Femur (tissue), 1 donor: ENCODE measurements around the gene HSPA9.
A peak's percentile ranks its signal among the peaks of the same experiment; 100 is the strongest.

Source experiments
- DNase-seq: peaks from one replicate; pipeline ENCODE4 v3.0.0-alpha.2; 2017

Gene HSPA9

DNA sequence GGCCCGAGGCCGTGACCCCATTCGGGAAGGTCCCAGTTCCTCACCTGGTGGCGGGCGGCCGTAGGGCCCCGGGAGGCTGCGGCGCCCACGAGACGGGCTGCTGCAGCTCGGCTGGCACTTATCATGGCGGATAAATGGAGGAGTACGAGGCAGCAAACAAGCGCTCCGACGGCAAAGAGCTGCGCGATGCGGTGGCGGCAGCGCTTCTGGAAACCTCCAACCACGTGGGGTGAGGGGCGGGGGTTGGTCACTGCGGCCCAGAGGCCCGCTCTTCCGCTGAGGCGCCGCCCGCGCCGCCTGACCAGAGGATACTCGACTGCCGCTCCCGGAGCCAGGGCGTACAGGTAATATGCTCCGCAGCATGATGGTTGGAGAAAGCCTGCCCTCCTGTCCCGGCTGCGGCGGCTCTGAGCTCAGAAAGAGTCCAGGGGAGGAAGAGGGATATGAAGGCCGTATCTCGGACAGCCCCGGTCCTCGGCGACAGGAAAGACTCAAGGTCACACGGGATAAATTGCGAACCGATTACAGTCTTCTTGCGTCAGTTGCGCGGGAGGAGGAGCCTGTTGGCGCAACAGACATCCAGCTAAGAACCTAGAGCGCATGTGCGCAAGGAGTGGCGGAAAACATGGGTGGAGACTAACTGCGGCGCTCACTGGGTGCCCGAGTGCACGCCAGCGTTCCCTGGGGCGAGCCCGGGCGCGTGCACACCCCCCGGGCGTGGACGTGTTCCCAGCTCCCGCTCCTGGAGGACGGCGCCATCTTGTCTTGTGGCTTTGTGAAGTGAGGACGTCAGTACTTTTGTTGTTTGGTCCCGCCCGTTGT, at the start of gene HSPA9:
Gene HSPA9 (minus strand): TSS at position 208 of the 822 bp plus-strand sequence. CDS start 83 bp downstream, at position 125.
- DNase-seq, result peak; percentile 99

DNA sequence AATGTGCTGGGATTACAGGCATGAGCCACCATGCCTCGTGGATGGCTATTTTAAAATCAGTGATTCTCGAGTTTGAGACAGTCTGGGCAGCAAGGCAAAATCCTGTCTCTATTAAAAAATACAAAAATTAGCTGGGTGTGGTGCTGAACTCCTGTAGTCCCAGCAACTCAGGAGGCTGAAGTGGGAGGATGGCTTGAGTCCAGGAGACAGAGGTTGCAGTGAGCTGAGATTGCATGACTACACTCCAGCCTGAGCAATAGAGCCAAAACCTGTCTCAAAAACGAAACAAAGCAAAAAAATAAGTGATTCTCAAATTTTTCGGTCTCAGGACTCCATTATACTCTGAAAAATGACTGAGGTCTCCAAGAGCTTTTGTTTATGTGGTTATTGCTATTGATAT, 47.9 kb upstream of the HSPA9 start:
- DNase-seq, result peak; percentile 40

DNA sequence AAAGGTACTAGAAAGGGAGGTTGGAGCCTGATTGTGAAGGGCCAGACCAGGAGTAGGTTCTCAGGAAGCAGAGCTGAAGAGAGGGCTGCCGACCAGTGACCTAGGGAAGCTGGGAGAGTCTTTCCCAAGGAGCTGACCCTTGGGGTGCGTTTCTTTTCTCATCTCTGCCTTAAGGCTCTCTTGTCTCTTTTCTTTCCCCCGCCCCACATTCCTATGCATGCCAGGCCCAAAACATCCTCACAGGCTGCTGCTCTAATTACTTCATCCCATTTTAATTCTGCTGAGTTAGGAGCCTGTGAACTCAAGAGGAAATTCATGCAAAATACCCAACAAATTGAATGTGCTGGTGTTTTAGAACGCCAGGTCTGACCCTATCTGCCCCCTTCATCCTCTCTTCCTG, 46.9 kb upstream of the HSPA9 start:
- DNase-seq, result no peak

DNA sequence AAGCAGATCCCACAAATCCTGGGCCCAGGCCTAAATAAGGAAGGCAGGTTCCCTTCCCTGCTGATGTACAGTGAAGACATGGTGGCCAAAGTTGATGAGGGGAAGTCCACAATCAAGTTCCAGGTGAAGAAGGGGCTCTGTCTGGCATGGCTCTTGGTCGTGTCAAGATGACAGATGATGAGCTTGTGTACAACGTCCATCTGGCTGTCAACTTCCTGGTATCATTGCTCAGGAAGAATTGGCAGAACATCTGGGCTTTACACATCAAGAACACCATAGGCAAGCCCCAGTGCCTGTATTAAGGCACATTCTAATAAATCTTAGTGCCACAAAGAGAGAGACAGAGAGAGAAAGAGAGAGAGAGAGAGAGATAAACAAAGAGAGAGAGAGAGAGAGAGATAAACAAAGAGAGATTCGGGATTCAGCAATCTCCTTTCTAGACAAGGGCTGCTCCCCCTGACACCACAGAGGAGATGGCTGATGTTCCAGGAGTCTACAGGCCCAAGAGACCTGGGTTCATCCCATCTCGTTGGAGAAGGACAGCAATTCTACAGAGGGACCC, 45.5 kb upstream of the HSPA9 start:
- no peak for DNase-seq

DNA sequence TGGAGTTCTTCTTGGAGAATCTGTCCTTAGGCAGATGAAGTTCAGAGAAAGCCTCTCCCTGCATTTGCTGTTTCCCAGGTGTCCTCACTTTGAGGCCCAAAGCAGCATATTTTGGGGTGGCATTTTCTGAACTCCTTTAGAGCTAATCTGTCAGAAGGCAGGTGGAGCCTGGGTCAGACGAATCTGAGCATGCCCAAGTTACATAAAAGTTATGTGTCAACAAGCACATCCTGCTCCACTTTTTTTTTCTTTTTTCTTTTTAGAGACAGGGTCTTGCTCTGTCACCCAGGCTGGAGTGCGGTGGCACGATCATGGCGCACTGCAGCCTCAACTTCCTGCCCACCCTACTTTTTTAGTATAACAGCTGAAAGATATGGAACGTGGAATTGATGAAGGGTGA, 41.3 kb upstream of the HSPA9 start:
- DNase-seq, result no peak

DNA sequence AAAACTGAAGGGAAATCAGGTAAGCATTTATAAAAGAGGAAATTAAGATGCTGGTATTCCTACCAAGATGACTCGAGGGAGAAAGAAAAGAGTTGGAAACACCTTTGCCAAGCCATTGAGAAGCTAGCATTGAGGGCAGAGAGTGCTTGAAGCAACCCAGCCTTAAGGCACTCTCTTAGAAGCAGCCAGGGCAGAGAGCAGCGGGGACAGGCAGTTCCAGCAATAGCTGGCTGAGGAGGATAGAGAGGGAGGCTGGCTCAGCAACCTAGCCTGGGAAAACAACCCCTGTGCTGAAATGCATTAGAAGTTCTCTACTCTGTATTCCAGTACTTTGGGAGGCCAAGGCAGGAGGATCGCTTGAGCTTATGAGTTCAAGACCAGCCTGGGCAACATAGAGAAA, 40.3 kb upstream of the HSPA9 start:
- no peak for DNase-seq

DNA sequence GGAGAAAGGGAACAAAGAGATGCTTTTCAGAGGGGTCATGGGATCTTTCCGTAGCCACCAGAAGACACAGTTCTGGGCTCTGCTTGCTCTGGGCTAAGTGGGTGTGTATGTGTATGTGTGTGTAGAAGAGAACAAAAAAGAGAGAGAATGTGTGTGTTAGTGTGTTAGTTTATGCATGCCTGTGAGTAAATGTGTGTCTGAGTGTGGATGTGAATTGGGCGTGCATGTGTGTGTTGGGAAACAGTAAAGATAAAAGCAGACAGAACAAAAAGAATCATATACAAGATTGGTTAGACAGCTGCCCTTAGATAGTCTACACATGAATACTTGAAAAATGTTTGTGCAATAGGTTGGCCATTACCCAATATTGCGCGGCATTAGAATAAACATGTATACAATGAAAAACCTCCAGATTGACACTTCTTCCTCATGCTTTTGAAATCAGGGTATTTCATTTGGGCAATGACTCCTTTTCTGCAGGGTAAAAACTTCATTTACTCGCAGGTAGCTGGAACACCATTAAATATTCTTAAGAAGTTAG, 36.5 kb upstream of the HSPA9 start:
- no peak for DNase-seq

DNA sequence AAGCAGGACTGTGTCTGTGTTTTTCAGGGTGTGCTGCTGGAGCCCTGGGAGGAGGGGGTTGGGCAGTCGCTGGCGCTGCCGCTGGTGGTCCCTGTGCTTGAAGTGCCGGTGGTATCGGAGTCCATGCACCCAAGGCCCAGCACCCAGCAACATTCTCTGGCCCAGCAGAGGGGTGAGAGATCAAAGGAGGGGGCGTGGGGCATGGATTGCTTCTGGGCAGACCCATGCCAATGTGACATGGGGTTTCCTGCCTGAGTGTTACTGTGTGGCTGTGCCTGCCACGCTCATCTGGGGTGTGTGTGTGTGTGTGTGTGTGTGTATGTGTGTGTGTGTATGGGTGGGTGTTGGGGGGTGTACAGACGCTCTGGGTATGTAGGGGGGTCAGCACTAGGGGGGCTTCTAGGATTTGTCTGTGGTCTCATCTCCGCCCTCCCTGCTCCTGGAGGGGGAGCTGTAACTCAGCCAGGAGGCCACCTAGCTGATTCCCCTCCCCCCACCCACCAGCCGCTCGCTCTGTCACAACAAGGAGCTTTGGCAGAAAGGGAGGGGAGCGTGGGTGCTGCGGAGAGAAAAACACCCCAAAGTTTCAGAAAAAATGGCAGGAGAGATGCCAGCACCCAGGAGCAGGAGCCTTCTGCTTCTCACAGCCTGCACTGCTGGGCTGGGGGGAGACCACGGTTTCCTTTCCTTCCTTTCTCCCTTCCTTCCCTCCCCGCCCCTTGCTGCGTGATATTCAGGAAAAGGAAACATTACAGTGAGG, 35.9 kb upstream of the HSPA9 start:
- DNase-seq, result peak; percentile 41

DNA sequence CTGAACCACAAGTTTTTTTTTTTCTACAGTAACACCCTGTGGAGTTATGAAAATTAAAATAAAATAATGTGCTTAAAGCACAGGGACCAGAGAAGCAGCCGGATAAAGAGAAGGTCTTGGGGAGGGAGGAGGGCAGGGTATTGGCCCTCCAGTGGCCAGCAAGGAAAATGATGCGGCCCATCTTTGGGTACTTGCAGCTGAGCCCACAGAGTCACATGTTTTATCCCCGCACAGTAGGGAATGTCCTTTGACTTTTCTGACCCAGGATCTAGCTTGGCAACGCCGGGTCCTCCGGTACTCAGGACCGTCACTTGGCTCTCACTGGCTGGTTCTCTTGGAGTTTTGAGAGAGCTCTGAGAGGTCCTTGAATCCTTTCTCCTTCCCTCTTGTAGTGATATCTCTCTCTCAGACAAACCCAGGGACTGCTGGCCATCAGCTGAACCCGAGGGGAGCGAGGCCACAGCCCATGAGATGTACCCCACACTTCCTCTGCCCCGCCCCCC, 35.3 kb upstream of the HSPA9 start:
- DNase-seq, result no peak

DNA sequence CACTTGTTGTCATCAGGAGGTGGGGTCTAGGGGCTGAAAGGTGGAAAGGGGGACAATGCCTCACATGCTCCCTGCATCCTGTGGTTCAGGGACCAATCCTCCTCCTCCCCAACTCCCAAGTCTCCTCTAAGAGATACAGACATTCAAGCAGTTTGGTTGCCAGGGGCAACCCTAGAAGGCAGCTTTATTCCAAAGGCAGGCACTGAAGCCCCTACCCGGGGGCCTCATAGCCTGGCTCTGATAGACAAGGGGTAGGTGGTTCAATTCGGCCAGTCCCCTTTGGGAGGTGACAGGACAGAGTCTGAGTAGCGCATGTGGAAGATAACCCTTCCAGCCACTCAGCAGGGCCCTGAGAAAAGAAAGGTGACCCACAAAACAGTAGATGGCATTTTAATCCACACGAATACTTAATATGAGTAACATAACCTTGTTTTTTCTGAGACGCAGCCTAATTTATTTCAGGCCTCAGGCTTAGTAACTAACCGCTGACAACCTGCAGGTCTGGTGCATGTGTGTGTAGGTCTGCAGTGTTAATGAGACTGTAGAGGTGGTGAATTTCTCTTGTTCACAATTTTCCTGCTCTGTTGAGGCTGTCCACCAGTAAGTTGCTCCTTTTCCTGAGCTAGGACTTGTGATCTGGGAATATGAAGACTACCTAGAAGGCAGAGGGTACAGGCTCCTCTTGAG, 31.3 kb upstream of the HSPA9 start:
- DNase-seq, result no peak

DNA sequence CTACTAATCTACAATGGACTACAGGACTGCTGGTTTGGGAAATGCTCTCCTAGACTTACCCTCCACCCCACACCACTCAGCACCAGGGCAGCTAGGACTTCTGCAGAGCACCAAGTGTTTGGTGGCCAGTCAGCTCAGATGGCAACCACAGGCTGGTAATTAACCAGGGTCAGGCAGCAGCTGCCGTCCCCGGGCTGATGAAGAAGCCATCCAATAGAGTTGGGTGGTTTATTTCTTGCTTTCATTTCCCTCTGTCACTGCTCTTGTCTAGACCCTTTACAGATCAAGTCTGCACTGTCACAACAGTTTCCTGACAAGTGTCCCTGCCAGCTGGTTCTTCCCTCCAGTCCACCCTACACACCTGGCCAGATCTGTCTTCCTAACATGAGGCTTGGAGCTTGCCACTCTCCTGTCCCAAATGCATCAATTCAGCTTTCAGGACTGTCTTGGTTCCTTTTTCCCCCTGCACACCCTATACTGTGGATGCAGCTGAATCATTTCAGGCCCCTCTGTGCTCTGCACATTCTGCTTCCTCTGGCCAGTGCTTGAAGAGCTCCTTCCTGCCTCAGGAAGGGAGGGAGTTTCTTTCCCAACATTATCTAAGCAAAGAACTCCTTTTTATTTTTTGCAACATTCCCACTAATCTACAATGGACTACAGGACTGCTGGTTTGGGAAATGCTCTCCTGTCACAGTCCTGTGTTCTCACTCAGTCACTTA, 30.2 kb upstream of the HSPA9 start:
- no peak for DNase-seq

DNA sequence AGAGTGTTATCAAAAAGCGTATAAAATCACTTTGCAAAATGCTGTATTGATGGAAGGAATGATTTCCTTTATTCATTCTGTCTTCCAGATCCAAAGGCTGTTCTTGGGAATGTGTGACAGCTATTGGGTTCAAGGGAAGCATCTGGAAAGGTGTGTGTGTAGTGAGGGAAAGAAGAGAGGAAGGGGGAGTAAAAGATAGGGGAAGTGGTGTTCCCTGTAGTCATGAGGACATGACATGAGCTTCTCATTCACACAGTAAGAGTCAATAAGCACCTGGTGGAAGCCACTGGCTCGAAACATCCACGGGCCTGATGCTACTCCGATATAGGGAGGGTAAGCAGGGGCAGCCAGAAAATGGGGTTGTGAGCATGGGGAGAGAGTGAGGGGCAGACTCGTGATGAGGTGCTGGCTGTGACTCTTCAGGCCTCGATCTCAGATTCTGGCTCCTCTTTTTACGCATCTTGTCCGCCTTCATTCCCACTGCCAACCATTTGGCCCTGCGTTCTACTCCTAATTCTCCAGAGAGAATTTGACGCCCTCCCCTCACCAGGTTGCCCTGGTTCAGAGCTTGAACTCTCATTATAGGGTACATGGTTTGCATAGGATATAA, 29.1 kb upstream of the HSPA9 start:
- no peak for DNase-seq

DNA sequence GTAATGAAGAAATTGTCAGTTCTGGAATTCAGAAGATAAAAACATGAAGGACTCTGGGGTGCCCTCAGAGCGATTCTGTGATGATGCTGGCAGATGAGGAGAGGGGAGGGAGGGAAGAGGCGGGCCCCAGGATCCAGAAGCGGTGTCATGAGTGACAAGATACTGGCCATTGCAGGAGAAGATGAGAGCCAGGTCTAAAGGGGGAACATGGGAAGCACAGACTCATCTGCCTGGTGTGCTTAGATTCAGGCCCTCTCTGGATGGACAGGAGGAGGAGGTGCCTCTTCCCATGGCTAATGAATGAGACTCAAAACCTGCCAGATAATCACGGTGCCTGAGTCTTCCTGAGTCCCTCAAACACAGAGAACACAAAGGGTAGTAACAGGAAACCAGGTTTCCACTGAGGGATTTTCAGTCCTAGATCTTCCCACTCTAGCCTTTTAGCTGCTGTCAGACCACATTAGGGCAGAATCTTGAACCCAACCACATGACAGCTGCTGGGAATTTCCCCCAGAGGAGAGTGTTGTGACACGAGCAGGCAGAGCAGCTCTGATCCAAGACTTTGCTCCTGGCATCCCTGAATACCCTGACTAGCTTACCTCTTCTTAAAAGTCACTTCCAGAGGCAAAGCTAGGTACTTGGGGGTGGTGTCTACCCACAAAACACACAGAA, 28.2 kb upstream of the HSPA9 start:
- DNase-seq, result no peak

DNA sequence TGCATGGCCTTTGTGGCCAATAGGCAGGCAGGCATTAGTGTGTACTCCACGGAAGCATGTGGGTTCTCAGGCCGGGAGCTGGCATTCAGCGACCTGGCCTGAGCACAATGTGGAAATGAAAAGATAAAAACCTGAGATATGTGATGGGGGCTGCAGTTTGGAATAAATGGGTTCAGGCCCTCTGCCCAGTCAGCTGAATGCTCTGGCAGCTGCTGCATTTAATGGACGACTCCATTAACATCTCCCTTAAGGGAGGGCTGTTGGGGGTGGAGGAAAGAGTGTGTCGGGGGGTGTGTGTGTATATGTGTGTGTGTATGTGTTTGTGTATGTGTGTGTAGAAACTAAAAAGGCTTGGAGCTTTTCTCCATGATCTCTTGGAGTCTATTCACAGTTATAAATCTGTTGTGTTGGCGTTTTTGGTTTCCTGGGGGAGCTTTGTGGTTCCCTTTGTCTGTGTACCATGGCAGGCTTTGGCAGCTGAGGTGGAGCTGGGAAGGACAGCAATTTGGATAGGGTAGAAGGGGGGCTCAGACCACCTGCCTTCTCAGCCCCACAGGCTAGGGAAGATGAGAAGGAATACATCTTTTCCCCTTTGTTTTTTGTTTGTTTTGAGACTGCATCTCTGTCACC, 27.3 kb upstream of the HSPA9 start:
- DNase-seq, result no peak

DNA sequence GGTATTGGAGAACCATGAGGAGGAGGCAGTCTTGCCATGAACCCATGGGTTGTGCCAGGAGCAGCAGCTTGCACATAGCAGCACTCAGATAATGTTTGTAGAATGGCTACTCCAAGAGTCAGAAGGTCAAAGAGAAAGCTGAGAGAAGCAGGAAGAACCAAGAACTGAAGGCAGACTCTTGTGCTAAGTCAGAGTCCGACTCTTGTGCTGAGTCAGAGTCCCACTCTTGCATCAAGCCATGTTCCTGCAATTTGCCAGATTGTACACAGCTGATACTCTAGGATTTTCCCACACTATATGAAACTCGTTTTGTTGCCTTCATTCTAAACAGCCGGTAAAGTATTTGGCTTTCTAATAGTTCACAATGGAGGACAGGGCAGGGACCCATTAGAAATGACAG, 26.2 kb upstream of the HSPA9 start:
- DNase-seq, result no peak

DNA sequence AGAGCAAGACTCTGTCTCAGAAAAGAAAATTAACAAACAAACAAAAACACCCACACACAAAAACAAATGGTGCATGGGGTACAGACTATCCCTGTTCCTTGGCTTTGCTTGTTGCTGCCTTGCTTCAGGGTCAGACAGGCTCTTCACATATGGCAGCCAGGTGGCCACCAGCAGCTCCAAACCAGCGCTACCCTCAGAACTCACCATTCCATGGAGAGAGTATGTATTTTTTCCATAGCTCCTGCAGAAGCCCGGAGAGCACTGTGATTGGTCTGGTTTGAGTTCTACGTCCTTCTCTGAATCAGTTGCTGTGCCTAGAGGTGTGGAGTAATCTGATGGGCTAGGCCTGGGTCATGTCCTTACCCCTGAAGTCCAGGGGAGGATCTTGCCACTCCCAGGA, 25.2 kb upstream of the HSPA9 start:
- no peak for DNase-seq

DNA sequence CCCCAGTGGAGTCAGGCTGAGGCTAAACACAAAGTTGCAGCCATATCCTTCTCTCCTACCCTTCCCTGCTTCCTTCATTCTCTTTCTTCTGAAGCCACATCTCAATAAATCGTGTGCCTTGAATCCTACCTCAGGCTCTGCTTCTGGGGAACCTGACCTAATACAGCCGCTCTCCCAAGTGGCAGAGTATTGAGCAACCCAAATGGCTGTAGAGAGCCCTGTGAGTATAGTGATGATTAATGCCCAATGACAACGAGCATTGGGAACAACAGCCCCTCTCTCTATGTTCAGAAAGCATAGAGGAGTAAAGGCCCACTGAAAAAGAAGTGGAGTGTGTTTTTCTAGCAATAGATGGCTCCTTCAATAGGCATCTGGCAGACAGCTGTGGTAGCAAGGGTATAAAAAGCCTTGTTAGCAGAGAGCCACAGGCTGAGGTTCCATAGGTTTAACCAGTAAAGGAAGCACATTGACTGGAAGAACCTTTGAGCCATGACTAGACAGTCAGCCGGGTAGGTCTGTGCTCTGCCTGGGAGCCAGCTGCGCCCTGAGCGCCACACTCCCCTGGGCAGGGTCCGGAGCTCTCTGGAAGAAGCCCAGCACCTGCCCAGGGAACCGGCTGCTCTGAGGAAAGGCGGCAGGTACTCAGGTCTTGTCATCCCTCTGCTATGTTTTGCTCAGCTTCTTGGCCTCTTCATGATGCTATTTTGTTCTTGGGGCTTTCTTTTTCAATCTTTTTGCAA, 22.6 kb upstream of the HSPA9 start:
- DNase-seq, result no peak

DNA sequence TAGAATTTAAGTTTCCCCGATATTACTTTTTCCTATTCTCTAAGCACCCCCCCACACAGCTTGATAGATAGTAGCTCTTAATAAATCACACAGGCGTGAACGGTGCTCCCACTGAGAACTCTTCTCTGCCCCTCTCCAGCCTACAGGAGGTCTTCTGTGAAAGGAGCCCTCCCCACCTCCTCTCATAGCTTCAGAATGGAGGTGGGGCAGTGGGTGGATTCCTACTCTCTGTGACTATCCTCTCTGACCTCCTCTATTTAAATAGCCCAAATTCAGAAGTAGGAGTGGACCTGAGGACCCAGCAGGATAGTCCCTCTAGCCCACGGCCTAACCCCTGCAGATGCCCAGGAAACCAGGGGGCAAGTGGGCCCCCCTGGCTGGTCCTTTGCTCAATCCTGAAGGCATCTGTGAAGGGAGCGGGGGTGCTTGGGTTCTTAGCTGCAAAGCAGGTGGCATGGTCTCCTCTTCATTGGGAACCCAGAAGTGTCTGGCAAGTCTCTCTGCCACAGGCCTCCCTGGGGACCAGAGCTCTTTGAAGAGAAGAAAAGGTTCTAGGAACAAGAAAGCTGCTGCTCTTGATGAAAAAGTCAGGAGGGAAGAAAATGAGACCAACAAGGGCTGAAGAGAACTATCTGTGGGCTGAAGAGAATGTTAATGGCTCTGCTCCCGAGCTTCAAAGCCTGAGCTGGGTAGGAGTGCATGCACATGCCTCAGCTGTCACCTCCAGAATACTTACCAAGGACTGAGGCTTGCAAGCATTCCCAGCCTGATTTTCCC, 21.1 kb upstream of the HSPA9 start:
- DNase-seq, result no peak

DNA sequence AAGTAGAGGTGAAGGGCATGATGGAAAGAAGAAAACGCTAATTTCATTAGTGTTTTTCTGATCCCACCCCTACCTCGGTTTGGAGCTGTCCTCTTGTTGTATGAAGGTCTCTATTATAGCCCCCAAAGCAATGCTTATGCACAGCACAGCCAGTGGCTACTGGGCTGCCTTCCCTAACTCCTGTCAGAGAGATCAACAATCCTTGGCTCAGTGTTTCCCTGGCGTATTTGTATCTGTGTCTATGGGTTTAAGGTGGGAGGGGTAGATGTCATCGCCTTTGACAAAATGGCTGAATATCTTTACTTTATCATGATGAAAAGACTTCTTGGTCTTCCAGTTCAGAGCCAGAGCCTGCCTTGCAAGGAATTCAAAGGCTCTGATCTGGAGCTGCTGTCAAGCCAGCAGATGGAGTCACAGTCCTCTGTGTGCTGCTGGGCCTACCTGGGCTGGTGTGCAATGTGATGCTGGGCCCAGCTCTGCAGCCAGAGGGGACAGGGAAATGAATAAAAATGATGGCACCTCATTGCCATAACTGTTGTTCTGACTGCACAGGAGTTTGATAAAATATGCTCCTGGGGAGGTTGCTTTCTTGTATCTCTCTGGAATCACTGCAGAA, 20.1 kb upstream of the HSPA9 start:
- DNase-seq, result no peak
